GM12878 (cell line): Measurements from ENCODE around the gene ITGA8. TPM values are rescaled to one million over a fixed set of nuclear protein-coding genes. Genes with fewer than 3 reads are reported as not detected.

Experiments used
- ATAC-seq: fragments of 200-7000 bp; cut with Tn5 transposase; 3 replicates; pipeline ENCODE4 v1.9.1; 2020; ENCODE audit warnings: mild to moderate bottlenecking, moderate library complexity
- BruUV-seq: library from RNA; stranded (reverse); fragments of 400-500 nt; replicated peaks from 2 replicates; lab custom pipeline; 2021; lab: Mats Ljungman, UMichigan
- CTCF ChIA-PET: fragments of 300-600 bp; sonication (Branson Sonifier 250); formaldehyde crosslinking; extraction: SDS; loops from one replicate; lab custom pipeline; 2021; ENCODE audit warnings: inconsistent platforms; lab: Yijun Ruan, JAX
- POLR2A ChIA-PET: fragments of 350-600 bp; formaldehyde crosslinking; extraction: SDS; loops from one replicate; lab custom pipeline; 2021; ENCODE audit warnings: inconsistent platforms; lab: Charles Lee
- RAD21 ChIA-PET: fragments of 300-600 bp; sonication (Branson Sonifier 250); formaldehyde crosslinking; loops from one replicate; lab custom pipeline; 2023; ENCODE audit warnings: antibody characterized with exemption; ENCODE audit not compliant: unreplicated experiment; lab: Charles Lee
- SMC1A ChIA-PET: fragments of 300-600 bp; sonication (Branson Sonifier 250); formaldehyde crosslinking; loops from one replicate; lab custom pipeline; 2023; ENCODE audit not compliant: unreplicated experiment, uncharacterized antibody; lab: Charles Lee
- DNase-seq: peaks from one replicate; pipeline ENCODE4 v3.0.0-alpha.2; 2011; ENCODE audit warnings: low read depth, low spot score
- FAIRE-seq: peaks from 3 replicates; lab custom pipeline; 2011; peaks lifted over from hg19 to GRCh38; lab: Jason Lieb, UNC
- H2AFZ ChIP-seq: 2 replicates; pipeline ENCODE4 v1.6.0; 2011; ENCODE audit warnings: low read depth, low read length, control low read depth; ENCODE audit not compliant: control insufficient read depth
- H3K27ac ChIP-seq: 2 replicates; pipeline ENCODE4 v1.5.1; 2011; ENCODE audit warnings: control low read depth; ENCODE audit not compliant: control insufficient read depth, insufficient read depth
- H3K27me3 ChIP-seq, 2 experiments: replicated peaks in 1 of 2; 2 replicates each; pipeline versions ENCODE4 v1.6.0 to v1.6.1; 2011; ENCODE audit warnings: low read length in 1 of 2; ENCODE audit not compliant: control insufficient read depth in 2 of 2, insufficient read depth in 2 of 2
- H3K36me3 ChIP-seq, 2 experiments: 2 replicates each; pipeline ENCODE4 v1.5.1; 2011; ENCODE audit warnings: low read length in 1 of 2; ENCODE audit not compliant: control insufficient read depth in 2 of 2, insufficient read depth in 2 of 2
- H3K4me1 ChIP-seq: 2 replicates; pipeline ENCODE4 v1.6.1; 2011; ENCODE audit warnings: mild to moderate bottlenecking, low read length, moderate library complexity, mixed read lengths; ENCODE audit not compliant: control insufficient read depth, insufficient read depth
- H3K4me2 ChIP-seq: 2 replicates; pipeline ENCODE4 v1.6.0; 2011; ENCODE audit warnings: control low read depth; ENCODE audit not compliant: control insufficient read depth, insufficient read depth
- H3K4me3 ChIP-seq: fragments of 200-600 bp; sonication (generic); 2 replicates; pipeline ENCODE4 v1.5.1; 2016
- H3K79me2 ChIP-seq: 2 replicates; pipeline ENCODE4 v1.6.0; 2011; ENCODE audit warnings: low read length; ENCODE audit not compliant: control insufficient read depth, insufficient read depth
- H3K9ac ChIP-seq: 2 replicates; pipeline ENCODE4 v1.8.0; 2011; ENCODE audit warnings: low read length, control low read depth, mixed read lengths; ENCODE audit not compliant: control insufficient read depth, insufficient read depth
- H3K9me3 ChIP-seq: replicated peaks from 3 replicates; pipeline ENCODE4 v1.5.1; 2011; ENCODE audit warnings: mild to moderate bottlenecking, low read length; ENCODE audit not compliant: control insufficient read depth, insufficient read depth
- H4K20me1 ChIP-seq: 2 replicates; pipeline ENCODE4 v1.6.0; 2011; ENCODE audit not compliant: control insufficient read depth, insufficient read depth
- ATF3 ChIP-seq: IDR thresholded peaks from 2 replicates; pipeline ENCODE4 v1.6.1; 2011; ENCODE audit warnings: low read depth, mild to moderate bottlenecking, low read length, moderate library complexity, borderline replicate concordance; ENCODE audit errors: extremely low read depth
- ATF7 ChIP-seq: fragments of 450-650 bp; IDR thresholded peaks from 2 replicates; pipeline ENCODE4 v1.6.1; 2016; ENCODE audit warnings: low read depth, mild to moderate bottlenecking
- BCL3 ChIP-seq: IDR thresholded peaks from 2 replicates; pipeline ENCODE4 v1.6.1; 2011; ENCODE audit warnings: borderline replicate concordance, low read depth, mild to moderate bottlenecking, moderate library complexity, low read length; ENCODE audit not compliant: insufficient read depth, poor library complexity, severe bottlenecking
- BRCA1 ChIP-seq: IDR thresholded peaks from 2 replicates; pipeline ENCODE4 v1.6.1; 2011; ENCODE audit warnings: low read depth, low read length, improper control_type of control experiment
- E2F8 ChIP-seq: fragments of 450-650 bp; IDR thresholded peaks from 2 replicates; pipeline ENCODE4 v1.6.1; 2018; ENCODE audit warnings: mild to moderate bottlenecking, low read depth, moderate library complexity; ENCODE audit not compliant: partially characterized antibody
- EED ChIP-seq: sonication (generic); IDR thresholded peaks from 2 replicates; pipeline ENCODE4 v1.6.1; 2016; ENCODE audit warnings: antibody characterized with exemption, low read depth
- HCFC1 ChIP-seq: fragments of 150-350 bp; IDR thresholded peaks from 2 replicates; pipeline ENCODE4 v1.6.1; 2014; ENCODE audit warnings: low read length
- HDAC2 ChIP-seq: fragments of 200-600 bp; sonication (generic); IDR thresholded peaks from 2 replicates; pipeline ENCODE4 v1.6.1; 2017
- HDGF ChIP-seq: fragments of 450-650 bp; IDR thresholded peaks from 2 replicates; pipeline ENCODE4 v1.6.1; 2016; ENCODE audit warnings: antibody characterized with exemption
- NFYB ChIP-seq: IDR thresholded peaks from 2 replicates; pipeline ENCODE4 v1.6.1; 2011; ENCODE audit warnings: low read depth, mild to moderate bottlenecking, low read length, improper control_type of control experiment, moderate library complexity; ENCODE audit not compliant: insufficient read depth
- PAX5 ChIP-seq: IDR thresholded peaks from 2 replicates; pipeline ENCODE4 v1.6.1; 2011; ENCODE audit warnings: low read depth, low read length, borderline replicate concordance
- PKNOX1 ChIP-seq: fragments of 450-650 bp; IDR thresholded peaks from 2 replicates; pipeline ENCODE4 v1.6.1; 2016; ENCODE audit warnings: mild to moderate bottlenecking
- SKIL ChIP-seq: fragments of 450-650 bp; IDR thresholded peaks from 2 replicates; pipeline ENCODE4 v1.6.1; 2017; ENCODE audit warnings: mild to moderate bottlenecking, low read depth, inconsistent platforms; ENCODE audit not compliant: poor library complexity, severe bottlenecking
- SP1 ChIP-seq: IDR thresholded peaks from one replicate; pipeline ENCODE4 v1.6.1; 2011; ENCODE audit warnings: low read depth, low read length
- SRF ChIP-seq, 2 experiments: IDR thresholded peaks; 2 replicates each; pipeline ENCODE4 v1.6.1; 2011; ENCODE audit warnings: low read depth in 2 of 2, low read length in 2 of 2, mild to moderate bottlenecking in 1 of 2, moderate library complexity in 1 of 2
- STAT1 ChIP-seq: fragments of 450-650 bp; conservative IDR thresholded peaks from 2 replicates; pipeline ENCODE4 v1.6.1; 2014; ENCODE audit warnings: antibody characterized with exemption, mild to moderate bottlenecking
- TBL1XR1 ChIP-seq: IDR thresholded peaks from 2 replicates; pipeline ENCODE4 v1.6.1; 2012; ENCODE audit warnings: low read depth, low read length, improper control_type of control experiment
- ZNF384 ChIP-seq: IDR thresholded peaks from 2 replicates; pipeline ENCODE4 v1.6.1; 2012; ENCODE audit warnings: low read depth, mild to moderate bottlenecking, low read length, improper control_type of control experiment, borderline replicate concordance
- whole genome bisulfite sequencing: methylation state at CpG from one replicate; pipeline ENCODE4 v1.1.6; 2016; ENCODE audit warnings: low lambda C conversion rate; ENCODE audit not compliant: insufficient replicate concordance, insufficient coverage; ENCODE audit errors: missing lambda C conversion rate; 5-methylcytosine and 5-hydroxymethylcytosine counted together
- in situ Hi-C: fragments of 300-500 bp; cut with MboI; formaldehyde crosslinking; loops from 9 replicates; pipeline ENCODE4 v1.14.3; 2018; ENCODE audit warnings: mixed read lengths
- intact Hi-C: fragments of 100-400 bp; cut with micrococcal nuclease; formaldehyde crosslinking; loops from one replicate; pipeline ENCODE4 v1.14.2; 2022; ENCODE audit not compliant: unreplicated experiment
- polyA plus RNA-seq, 11 experiments: library from polyadenylated mRNA; depleted of rRNA in 4 of 11; unstranded in 6 of 11; stranded (reverse) in 5 of 11; fragments of >200 nt; fragmentation: Nextera tagmentation in 4 of 11; fragmentation: Illumina TruSeq in 1 of 11; extraction: Ambion mirVana in 4 of 11; extraction: Trizol in 1 of 11; gene quantifications; 1 replicate in 1 of 11; 2 replicates in 10 of 11; pipeline versions ENCODE4 v1.2.1 to v1.2.3, GENCODE V29; 2011 to 2016; ENCODE audit warnings: inconsistent platforms in 2 of 11, missing spikeins in 2 of 11, low read depth in 1 of 11
- total RNA-seq, 4 experiments: library from RNA; depleted of rRNA in 3 of 4; stranded (reverse); fragments of >200 nt in 3 of 4; fragmentation: Illumina TruSeq in 1 of 4; extraction: Trizol in 1 of 4; gene quantifications; 2 replicates each; pipeline versions ENCODE4 v1.2.1 to v1.2.3, GENCODE V29; 2013 to 2021

The ITGA8 gene
- total and polyA plus RNA-seq, 10 of the 15 experiments (the other 5 are each of a cell fraction or from before 2014, with no cell fraction given), result 0.03 TPM; not detected in 9

GRCh38 chr10:15469111-15469510, 250.6 kb downstream of the ITGA8 start:
- ChIA-PET SMC1A (no interaction called here), POLR2A (no interaction called here), RAD21 (no interaction called here), CTCF (interaction anchor here (1.2 kb wide), 1 partner anchor 34 kb away, joined by 3 read pairs; no protein-coding TSS in a partner anchor)
- Histone ChIP-seq H3K27me3 (peaks cover 0 to 1% of the 10 kb centered on the region in 2 experiments; a peak in 1 of 4 replicates), H3K9ac (no peak overlapping the region), H3K79me2 (no peaks in the 10 kb centered on the region), H3K9me3 (no peaks in the 10 kb centered on the region), H3K4me1 (no peaks in the 10 kb centered on the region), H3K36me3 (no peaks in the 10 kb centered on the region), H4K20me1 (no peaks in the 10 kb centered on the region), H3K4me2 (no peak overlapping the region), H2AFZ (no peak overlapping the region), H3K27ac (no peak overlapping the region), H3K4me3 (no peak overlapping the region)
- in situ Hi-C loops, result no loop called here
- BruUV-seq, result no TSS peak
- intact Hi-C loops, result no loop called here
- FAIRE-seq, result no peak
- no peak for DNase-seq
- WGBS, result 60% methylated on average over 5 of the region's 5 CpGs
- no peak for ATAC-seq
- no peak for TF ChIP-seq NFYB
- TF ChIP-seq HCFC1, result no peak
- TF ChIP-seq TBL1XR1, result no peak
- no peak for TF ChIP-seq HDGF
- TF ChIP-seq EED, result no peak
- no peak for TF ChIP-seq BCL3
- no peak for TF ChIP-seq E2F8
- TF ChIP-seq SRF (IDR thresholded peaks at IDR 0.05; ENCODE audit: low read depth in 2 of 2, low read length in 2 of 2), result no peak
- TF ChIP-seq ZNF384, result no peak
- no peak for TF ChIP-seq ATF3
- no peak for TF ChIP-seq PKNOX1
- no peak for TF ChIP-seq ATF7
- no peak for TF ChIP-seq PAX5
- TF ChIP-seq STAT1, result no peak
- TF ChIP-seq SKIL, result no peak
- TF ChIP-seq SP1, result no peak
- no peak for TF ChIP-seq BRCA1
- TF ChIP-seq HDAC2, result no peak
